Fibroblast of peridontal ligament (primary cell): ENCODE results near the gene NUCB1.
"Not testable (repeated sequence)": the region's sequence is repeated elsewhere in the genome, so short reads cannot be mapped to it uniquely, and the experiment has no call there.

Experiments used
- DNase-seq: peaks from one replicate; pipeline ENCODE4 v3.0.0-alpha.2; 2010; ENCODE audit errors: extremely low read depth

NUCB1 gene

GRCh38 chr19:48899781-48900476 lies at the start of gene NUCB1:
NUCB1 (plus strand) TSS chr19:48900312; CDS start chr19:48900797, 485 bp downstream.
- DNase-seq, result peak; percentile 99

GRCh38 chr19:48852292-48852691 lies 47.8 kb upstream of the NUCB1 start:
- DNase-seq, result no peak

DNA sequence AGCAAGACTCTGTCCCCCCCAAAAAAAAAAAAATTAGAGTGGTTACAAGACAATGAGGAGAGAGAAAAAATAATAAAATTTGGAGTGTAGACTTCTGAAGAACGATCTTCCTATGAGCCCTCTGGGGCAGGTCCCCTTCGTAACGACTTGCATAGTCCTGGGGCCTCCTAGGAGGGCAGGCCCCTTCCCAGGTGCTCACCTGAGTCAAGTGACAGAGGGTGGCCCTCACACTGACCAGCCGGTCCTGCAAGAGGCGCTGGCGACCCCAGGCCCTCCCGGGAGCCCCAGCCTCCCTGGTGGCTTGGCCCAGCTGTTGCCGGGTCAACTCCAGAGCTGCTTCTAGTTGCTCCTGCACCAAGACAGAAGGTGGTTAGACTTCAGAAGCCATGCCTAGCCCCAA lies 46.6 kb upstream of the NUCB1 start:
- DNase-seq, result no peak

- no peak for DNase-seq
These were observed 46.0 kb upstream of the NUCB1 start for GRCh38 chr19:48854103-48854502.

DNA sequence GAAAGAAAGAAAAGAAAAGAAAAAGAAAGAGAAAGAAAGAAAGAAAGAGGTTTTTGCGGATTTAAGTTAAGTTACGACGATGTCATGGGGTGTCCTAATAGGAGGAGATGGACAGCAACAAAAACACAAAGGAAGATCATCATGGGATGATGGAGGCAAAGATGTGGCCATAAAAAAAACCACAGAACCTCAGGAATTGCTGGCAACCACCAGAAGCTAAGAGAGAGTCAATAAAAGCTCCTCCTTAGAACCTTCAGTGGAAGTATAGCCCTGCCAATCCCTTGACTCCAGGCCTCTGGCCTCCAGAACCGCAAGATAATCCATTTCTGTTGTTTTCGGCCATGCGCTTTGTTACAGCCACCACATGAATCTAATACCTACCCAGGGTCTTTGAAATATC lies 43.2 kb upstream of the NUCB1 start:
- DNase-seq, result no peak

DNA sequence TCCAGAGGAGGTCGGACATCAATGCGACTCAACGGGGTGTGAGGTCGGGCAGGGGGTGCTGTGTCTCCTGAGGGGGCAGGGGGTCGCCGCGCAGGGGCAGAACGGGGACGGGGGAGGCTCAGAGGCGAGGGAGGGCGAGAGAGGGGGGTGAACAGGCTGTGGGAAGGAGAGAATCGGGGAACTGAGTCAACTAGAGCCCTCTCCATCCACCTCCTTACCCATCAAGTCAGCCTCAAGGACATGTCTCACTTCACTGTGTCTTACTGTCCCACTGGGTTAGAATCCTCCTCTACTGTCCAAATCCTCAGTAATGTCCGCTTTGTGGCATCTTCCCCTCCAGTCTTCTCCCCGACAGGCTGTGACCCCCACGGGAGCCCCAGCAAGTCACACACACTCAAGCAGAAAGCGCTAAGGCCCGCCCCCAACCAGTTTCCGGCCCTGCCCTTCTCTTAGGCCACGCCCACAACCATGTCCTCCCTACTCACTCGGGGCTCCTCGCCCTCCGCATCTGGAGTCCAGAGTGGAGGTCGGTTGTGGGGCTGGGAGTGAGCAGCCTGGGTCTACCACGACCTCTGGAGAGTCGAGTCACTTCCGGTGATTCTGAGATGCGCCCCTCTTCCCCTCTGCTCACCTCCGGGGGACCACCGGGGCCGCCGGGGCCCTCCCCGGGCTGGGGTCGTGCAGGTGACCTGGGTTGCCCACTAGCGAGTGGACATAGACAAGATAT lies 41.0 kb upstream of the NUCB1 start:
- no peak for DNase-seq

DNA sequence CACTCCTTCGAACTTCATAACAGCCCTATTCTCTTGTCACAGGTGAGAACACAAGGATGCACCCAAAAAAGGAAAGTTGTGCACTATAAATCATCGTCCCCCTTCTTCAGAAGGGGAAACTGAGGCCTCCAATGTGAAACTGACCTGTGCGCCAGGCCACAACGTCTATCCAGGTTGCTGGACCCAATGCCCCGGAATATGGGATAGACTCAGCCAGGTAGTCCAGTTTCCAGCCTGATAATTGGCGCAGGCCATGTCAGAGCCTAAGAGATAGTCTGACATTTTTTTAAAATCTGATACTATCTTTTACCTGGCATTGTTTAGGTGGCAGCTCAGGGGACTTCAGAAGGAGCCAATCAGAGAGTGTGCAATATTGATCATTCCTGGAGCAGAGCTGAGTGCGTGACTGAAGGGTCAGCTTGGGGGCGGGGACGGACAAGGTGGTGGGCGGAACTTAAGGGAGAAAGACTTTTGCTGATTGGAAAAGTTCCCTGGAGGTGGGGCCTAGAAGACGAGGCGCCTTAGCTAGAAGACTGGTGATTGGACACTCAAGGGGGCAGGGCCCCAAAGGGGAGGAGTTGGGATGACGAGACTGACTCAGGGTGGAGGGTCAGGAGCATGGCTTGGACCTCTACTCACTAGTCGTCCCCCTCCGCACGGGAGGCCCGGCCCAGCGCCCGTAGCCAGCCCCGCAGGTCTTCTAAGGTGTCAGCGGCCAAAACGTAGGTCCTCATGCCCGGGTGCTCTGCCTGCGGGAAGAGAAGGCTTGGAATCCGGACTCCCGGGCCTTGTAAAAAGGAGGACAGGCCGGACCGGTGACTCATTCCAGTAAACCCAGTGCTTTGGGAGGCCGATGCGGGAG lies 40.2 kb upstream of the NUCB1 start:
- DNase-seq, result no peak

- no peak for DNase-seq
These were observed 38.8 kb upstream of the NUCB1 start for GRCh38 chr19:48861313-48861712.

GRCh38 chr19:48862827-48863226 lies 37.3 kb upstream of the NUCB1 start:
- no peak for DNase-seq

DNA sequence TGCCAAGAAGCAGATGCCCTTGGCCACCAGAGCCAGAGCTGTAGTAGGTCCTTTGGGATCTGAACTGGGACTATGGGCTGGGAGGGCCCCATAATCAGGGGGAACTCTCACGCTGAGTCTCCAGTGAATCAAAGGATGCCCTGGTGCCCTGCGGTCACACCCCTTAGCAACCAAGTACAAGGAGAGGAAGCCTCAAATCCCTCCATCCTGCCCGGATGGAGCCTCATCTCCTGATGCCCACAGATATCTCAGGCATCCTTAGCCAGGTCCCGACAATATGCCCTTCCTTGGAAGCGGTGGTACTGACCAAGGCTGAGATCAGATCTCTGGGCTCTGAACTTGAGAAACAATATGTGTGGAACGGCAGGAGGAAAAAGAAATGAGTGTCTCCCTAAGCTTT lies 33.4 kb upstream of the NUCB1 start:
- no peak for DNase-seq

- no peak for DNase-seq
These were observed 32.9 kb upstream of the NUCB1 start for GRCh38 chr19:48867123-48867745.

GRCh38 chr19:48867746-48868113 lies 32.4 kb upstream of the NUCB1 start:
- DNase-seq, result no peak

- DNase-seq, result peak; percentile 51
These were observed 31.8 kb upstream of the NUCB1 start, which contains the start of gene PLEKHA4 for GRCh38 chr19:48868114-48868886. PLEKHA4 (minus strand) TSS chr19:48868617; CDS start chr19:48867620, 997 bp downstream.

- DNase-seq, result no peak
These were observed 30.1 kb upstream of the NUCB1 start for GRCh38 chr19:48870048-48870447.

- DNase-seq, result not testable (repeated sequence)
These were observed 28.5 kb upstream of the NUCB1 start for GRCh38 chr19:48871471-48872181.

DNA sequence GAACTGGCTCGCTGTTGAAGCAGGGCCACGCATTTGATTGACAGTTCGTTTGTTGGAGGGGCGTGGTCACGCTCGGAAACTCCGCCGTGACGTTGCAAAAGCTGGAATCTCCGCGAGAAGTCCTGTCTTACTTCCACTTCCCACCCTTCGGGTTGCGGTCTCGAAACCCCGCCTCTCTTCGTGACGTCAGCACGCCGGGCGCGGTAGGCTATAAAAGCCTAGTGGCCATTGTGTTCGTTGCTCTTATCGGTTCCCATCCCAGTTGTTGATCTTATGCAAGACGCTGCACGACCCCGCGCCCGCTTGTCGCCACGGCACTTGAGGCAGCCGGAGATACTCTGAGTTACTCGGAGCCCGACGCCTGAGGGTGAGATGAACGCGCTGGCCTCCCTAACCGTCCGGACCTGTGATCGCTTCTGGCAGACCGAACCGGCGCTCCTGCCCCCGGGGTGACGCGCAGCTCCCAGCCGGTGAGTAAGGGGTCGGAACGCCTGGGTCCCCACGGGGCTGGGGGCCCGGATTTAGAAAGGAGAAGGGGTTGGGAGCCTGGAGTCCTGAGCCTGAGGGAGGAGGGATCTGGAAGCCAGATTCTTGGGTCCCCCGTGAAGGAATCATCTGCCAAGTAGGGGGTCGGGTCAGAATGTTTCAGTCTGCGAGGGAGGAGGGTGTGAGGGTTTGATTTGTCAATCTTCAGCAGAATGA lies 27.8 kb upstream of the NUCB1 start, which contains the start of gene PPP1R15A:
PPP1R15A (plus strand) TSS at position 240 of the 702 bp plus-strand sequence. CDS start 813 bp downstream, outside the sequence.
- DNase-seq, result peak; percentile 98

DNA sequence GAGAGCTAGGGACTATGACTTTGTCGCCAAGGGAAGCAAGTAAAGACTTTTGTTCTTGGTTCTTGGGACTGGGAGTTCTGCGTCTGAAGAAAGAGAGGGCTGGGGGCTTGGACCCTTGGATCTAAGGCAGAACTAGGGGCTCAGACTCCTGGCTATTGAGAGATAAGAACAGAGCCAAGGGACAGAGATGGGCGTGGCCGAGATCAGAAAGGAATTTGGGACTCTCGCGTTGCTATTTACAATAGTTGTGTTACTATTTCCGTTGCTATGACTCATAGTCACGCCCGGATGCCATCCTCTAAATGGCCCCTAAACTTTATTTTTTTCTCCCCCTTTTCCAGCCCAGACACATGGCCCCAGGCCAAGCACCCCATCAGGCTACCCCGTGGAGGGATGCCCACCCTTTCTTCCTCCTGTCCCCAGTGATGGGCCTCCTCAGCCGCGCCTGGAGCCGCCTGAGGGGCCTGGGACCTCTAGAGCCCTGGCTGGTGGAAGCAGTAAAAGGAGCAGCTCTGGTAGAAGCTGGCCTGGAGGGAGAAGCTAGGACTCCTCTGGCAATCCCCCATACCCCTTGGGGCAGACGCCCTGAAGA lies 27.1 kb upstream of the NUCB1 start:
- DNase-seq, result peak; percentile 97

- DNase-seq, result peak; percentile 39
These were observed 26.4 kb upstream of the NUCB1 start for GRCh38 chr19:48873476-48874302.
